GM18519 (cell line): ENCODE measurements around the gene EIF2S2.

Experiments
- ATAC-seq: cut with Tn5 transposase; IDR thresholded peaks from one replicate; pipeline ENCODE4 v1.9.1; 2021; ENCODE audit warnings: mild to moderate bottlenecking, moderate library complexity; ENCODE audit not compliant: unreplicated experiment, low FRiP score

Gene EIF2S2

DNA sequence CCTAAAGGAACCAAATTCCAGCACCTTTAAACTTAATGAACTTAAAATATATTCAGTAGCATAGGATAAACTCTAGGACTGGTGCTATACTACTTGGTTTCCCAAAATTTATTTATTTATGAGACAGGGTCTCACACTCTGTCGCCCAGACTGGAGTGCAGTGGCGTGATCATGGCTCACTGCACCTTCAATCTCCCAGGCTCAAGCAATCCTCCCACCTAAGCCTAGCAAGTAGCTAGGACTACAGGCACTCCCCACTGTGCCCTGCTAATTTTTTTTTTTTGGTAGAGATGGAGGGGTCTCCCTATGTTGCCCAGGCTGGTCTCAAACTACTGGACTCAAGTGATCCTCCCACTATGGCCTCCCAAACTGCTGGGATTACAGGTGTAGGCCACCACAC, 21.4 kb downstream of the EIF2S2 start:
- no peak for ATAC-seq

DNA sequence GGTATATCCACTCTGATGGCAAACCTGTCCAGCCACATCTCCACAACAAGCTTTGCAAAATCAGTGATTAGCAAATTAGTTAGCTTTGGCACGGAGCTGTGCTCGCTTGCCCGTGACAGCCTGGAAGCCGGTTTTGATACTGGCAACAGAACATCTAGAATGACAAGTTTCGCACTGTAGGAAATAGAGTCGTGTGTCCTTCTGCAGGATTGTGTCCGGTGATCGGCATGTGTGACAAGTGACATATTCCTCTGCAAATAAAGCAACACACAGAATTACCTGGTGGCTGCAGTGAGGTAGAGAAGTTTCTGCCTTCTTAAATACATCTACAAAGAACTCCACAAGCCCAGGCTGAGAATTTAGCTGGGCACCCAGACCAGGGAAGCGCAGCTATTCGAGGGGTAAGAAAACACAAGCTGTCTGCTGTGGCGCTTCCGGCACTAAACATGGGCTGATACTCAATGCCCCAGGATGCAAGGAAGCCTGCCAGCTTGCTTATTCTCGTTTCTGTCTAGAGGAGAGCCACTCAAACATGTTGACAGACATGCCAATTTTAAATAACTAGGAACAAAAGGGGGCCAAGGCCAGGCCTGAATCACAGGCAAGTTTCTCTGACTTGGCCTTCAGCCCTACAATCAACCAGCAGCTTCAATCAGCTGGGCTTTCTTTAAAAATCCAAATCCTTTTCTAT, 22.2 kb downstream of the EIF2S2 start:
- no peak for ATAC-seq

GRCh38 chr20:34089175-34089479, 22.9 kb downstream of the EIF2S2 start:
- no peak for ATAC-seq

DNA sequence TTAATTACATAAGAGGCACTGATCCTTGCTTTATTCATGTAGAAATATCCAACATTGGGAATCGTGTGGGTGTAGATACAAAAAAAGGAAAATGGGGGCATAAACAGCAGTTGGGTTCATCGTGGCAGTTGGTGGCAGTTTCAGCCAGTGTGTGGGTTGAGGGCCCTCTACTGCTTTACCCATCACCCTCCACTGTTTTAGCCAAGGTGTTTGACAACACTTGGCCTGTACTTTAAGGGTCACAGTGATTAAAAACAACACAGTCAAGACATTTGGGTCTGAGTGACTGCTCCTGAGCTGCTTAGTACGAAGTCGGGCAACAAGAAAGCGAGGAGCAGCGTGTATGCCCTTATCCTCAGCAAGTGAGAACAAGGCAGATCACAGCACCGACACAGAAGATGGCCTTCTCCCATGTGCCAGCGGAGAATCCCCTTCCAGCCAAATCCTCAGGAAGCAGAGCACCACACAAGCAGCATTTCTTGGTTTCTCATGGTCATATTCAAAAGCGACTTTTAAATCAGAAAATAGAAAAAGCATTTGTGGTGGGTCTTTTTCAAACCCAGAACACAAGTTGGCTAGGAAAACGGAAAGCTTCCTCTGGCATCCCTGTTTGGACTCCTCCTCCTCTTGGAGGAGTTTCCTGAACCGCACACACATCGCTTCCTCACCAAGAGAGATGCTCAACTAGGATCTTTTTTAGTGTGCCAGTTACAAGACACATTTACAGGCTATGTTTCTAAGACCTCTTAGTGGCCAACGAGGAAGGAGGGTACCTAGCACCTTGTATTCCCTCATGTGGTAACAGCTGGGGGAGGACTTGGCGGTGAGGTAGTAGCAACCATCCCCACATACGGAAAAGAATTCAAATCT, 23.5 kb downstream of the EIF2S2 start:
- ATAC-seq, result no peak

DNA sequence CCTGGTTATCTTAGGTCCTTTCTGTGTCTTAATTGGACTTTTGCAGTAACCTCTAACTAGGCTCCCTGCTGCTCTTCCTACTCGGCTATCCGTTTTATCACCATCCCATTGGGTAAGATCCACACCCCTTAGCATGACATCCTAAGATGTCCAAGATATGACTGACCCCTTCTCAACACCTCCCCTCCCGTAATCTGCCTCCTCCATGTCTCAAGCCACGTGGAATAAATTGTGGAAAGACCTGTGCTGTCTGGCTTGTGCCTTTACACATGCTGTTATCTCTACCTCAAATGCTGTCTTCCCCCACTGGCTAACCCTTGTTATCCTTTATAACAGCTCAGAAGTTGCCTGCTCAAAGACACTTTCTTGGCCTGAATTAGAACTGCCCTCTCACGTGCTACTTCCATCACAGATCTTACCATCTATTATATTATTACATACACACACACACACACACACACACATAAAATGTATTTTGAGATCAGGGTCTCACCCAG, 26.5 kb downstream of the EIF2S2 start:
- no peak for ATAC-seq

GRCh38 chr20:34084227-34084923, 27.7 kb downstream of the EIF2S2 start:
- ATAC-seq, result no peak

DNA sequence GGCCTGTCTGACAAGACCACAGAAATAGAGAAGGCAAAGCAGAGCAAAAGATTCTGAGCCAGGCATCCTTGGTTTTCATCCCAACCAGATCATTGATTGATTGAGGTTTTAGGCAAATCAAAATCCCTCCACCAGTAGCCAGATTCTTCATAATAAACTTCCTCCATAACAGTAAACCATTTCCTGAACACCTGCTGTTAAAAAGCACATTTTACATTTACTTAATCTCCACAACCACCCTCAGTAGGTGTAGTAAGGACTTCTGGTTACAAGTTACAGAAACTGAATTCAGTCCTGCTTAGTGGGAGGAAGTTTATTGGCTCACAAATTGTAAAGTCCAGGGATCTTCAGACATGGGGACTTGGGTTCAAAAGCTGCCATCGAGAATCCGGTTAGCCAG, 28.3 kb downstream of the EIF2S2 start:
- no peak for ATAC-seq

GRCh38 chr20:34083137-34083536, 28.9 kb downstream of the EIF2S2 start:
- no peak for ATAC-seq

DNA sequence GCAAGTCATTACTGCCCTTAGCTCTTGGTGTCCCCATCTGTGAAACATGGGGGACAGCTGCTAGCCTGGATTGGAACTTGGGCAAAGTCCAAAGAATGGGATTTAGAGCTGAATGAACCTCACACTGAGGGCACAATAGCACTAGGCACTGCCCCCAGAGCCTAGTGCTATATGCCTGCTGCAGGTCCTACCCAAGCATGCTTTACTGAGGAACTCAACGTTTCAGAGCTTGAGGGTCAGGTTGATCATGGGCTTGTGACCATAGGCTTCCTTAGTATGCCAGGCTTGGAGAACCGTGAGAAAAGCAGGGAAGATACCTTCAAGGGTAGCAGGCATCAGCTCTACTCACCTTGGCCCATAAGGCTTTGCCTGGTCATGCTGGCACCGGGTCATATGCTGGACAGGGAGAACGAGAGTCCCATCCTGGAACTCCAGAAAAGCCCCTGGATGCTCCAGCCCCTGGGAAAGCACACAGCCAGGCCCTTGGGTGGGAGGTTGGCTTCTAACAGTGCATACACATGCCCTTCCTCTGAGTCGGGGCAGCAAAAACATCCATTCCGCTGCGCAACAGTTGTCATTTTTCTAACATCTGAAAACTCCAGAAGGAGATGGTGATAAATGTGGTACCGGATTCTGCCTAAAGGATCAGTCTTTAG, 29.7 kb downstream of the EIF2S2 start:
- no peak for ATAC-seq

DNA sequence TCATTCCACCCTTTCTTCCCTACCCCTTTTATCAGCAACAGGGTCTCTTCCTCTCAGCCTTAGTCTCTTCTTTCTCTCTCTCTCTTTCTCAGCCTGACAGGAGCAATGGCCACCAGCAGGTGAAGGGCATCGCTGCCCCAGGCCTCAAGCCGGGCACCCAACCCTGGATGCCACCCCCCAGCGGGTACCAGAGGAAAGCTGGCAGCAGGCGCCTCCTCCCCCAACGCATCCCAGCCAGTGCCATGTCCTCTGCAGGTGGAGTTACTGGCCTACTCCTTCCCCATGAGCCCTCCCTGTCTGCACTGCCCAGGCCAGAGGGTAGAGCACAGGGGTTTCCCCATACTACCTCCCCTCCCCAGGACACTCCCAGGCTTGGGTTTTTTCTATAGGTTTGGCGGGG, 32.2 kb downstream of the EIF2S2 start:
- no peak for ATAC-seq

GRCh38 chr20:34078540-34078939, 33.5 kb downstream of the EIF2S2 start:
- no peak for ATAC-seq

- no peak for ATAC-seq
These were observed 35.1 kb downstream of the EIF2S2 start for GRCh38 chr20:34076952-34077351.

DNA sequence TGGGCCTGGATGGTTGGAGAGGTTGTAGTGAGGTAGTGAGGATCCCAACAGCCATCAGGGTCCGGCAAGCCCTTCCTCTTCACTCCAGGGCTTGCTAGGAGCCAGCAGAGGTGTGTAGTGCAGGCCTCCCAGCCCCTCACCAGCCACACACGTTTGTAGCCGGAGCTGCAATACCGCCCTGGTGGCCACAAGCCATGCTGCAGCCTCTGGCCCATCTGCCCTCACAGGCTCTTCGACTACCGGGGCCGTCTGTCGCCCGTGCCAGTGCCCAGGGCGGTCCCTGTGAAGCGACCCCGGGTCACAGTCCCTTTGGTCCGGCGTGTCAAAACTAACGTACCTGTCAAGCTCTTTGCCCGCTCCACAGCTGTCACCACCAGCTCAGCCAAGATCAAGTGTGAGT, 36.4 kb downstream of the EIF2S2 start:
- ATAC-seq, result no peak

GRCh38 chr20:34074101-34074760, 37.8 kb downstream of the EIF2S2 start:
- ATAC-seq, result no peak

- no peak for ATAC-seq
These were observed 39.3 kb downstream of the EIF2S2 start for GRCh38 chr20:34072778-34073177.

DNA sequence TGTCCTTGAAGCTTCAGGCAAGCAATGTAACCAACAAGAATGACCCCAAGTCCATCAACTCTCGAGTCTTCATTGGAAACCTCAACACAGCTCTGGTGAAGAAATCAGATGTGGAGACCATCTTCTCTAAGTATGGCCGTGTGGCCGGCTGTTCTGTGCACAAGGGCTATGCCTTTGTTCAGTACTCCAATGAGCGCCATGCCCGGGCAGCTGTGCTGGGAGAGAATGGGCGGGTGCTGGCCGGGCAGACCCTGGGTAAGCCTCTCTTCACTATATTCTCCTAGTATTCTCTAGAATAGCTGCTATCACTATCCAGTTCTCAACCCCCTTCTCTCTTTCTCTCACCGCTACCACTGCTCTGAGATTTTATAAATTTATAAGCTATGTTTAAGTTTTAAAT, 40.0 kb downstream of the EIF2S2 start:
- ATAC-seq, result no peak

DNA sequence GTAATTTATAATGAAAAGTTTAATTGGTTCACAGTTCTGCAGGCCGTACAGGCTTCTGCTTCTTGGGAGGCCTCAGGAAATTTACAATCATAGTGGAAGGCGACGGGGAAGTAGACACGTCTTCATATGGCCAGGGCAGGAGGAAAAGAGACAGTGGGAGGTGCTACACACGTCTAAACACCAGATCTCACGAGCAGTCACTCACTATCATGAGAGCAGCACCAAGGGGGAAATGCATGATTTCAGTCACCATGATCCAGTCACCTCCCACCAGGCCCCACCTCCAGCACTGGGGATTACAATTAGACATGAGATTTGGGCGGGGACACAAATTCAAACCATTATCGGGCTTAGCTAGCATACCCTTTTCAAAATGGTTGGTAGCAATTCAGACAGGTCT, 41.2 kb downstream of the EIF2S2 start:
- no peak for ATAC-seq

DNA sequence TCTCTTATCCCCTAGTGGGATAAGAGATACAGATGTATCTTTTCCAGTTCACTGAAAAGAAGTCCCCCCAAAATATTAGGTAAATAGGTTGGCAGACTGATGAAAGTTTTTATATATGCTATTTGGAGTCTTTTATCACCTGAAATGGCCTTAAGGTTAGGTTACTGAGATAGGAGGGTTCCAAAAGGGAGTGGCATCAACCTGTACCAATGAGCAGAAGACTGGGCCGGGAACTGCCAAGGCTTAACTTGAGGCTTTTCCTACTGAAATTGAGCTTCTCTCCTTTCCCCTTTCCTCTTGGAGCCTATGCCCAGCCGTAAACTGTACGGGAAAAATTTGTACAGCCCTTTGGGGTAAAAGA, 42.0 kb downstream of the EIF2S2 start:
- no peak for ATAC-seq

DNA sequence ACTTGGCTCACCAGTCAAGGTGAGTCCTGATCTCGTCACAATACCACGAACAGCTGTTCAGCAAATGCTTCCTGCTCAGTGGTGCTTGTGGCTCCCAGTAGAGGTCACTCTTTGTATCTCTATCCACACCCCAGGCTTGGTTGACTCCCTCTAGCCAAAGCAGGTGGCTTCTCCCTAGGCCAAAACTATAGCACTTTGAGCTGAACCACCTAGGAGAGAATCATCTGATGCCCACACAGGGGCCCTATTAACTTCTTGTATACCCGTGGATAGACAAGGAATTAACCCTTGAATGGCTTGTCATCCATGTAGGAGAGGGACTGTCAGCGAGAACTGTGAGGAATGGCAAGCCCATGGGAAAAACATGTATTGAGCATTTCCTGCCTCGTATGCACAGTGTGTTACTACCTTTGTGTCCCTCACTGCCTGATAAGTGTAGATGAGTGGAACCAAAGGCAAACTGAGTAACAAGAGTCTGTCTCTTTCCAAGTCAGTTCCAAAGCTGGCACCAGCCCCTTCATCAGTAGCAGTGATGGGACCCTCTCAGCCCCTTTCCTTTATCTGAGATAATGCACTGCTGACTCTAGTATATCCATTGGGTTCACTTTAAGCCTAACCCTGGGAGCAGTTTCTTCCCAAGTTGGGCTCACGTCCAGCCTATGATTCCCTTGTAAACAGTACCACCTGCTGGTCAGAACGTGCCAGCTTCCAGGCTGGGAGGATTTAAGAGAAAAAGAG, 42.5 kb downstream of the EIF2S2 start:
- no peak for ATAC-seq

GRCh38 chr20:34068001-34068400, 44.0 kb downstream of the EIF2S2 start:
- ATAC-seq, result no peak
